Measurements from ENCODE around the gene ZIC4.

The ZIC4 gene

GRCh38 chr3:147413686-147414389, 7.5 kb upstream of the ZIC4 start:
- H3K4me3 ChIP-seq (ENCODE audit: low read length) = no peak overlapping the region
- TF ChIP-seq, protein P1, sequence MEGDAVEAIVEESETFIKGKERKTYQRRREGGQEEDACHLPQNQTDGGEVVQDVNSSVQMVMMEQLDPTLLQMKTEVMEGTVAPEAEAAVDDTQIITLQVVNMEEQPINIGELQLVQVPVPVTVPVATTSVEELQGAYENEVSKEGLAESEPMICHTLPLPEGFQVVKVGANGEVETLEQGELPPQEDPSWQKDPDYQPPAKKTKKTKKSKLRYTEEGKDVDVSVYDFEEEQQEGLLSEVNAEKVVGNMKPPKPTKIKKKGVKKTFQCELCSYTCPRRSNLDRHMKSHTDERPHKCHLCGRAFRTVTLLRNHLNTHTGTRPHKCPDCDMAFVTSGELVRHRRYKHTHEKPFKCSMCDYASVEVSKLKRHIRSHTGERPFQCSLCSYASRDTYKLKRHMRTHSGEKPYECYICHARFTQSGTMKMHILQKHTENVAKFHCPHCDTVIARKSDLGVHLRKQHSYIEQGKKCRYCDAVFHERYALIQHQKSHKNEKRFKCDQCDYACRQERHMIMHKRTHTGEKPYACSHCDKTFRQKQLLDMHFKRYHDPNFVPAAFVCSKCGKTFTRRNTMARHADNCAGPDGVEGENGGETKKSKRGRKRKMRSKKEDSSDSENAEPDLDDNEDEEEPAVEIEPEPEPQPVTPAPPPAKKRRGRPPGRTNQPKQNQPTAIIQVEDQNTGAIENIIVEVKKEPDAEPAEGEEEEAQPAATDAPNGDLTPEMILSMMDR (IDR thresholded peaks at IDR 0.05; ENCODE audit: insufficient read depth, low read depth, low read length, missing control alignments) = no peak

GRCh38 chr3:147412917-147413685, 6.8 kb upstream of the ZIC4 start:
- TF ChIP-seq, protein P1 (IDR thresholded peaks at IDR 0.05; ENCODE audit: insufficient read depth, low read depth, low read length, missing control alignments) = no peak
- no peak for DNase-seq (ENCODE audit: low read depth)
- H3K4me3 ChIP-seq (ENCODE audit: low read length) = no peak overlapping the region

More at GRCh38 chr3:147413686-147414389, 7.5 kb upstream of the ZIC4 start:
- DNase-seq (ENCODE audit: low read depth) = no peak

- no peak for DNase-seq (ENCODE audit: low read depth)
- TF ChIP-seq, protein P1 (IDR thresholded peaks at IDR 0.05; ENCODE audit: insufficient read depth, low read depth, low read length, missing control alignments) = no peak
- H3K4me3 ChIP-seq (ENCODE audit: low read length) = no peak overlapping the region
These were observed 6.0 kb upstream of the ZIC4 start for GRCh38 chr3:147412261-147412916.

DNA sequence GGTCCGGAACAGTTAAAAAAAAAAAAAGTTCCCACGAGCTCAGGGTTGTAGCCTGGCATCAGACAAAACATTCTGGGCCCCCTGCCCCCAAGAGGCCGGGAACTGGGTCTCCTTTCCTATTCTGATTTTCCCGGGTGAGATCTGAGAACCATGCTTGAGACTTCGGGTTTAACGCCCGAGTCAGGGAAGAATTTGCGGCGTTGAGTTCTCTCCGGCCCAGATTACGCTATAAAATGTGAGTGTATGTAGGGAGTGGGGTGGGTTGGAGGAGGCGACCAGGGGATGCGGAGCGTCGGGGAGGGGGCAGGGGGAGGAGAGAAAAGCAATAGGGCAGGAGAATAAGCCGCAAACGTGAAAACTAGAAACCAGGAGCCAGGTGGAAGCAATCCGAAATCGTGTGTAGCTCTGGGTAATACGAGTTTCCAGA, 5.5 kb upstream of the ZIC4 start:
- DNase-seq (ENCODE audit: low read depth) = no peak
- no peak overlapping the region for H3K4me3 ChIP-seq (ENCODE audit: low read length)
- TF ChIP-seq, protein P1 (IDR thresholded peaks at IDR 0.05; ENCODE audit: insufficient read depth, low read depth, low read length, missing control alignments) = no peak

DNA sequence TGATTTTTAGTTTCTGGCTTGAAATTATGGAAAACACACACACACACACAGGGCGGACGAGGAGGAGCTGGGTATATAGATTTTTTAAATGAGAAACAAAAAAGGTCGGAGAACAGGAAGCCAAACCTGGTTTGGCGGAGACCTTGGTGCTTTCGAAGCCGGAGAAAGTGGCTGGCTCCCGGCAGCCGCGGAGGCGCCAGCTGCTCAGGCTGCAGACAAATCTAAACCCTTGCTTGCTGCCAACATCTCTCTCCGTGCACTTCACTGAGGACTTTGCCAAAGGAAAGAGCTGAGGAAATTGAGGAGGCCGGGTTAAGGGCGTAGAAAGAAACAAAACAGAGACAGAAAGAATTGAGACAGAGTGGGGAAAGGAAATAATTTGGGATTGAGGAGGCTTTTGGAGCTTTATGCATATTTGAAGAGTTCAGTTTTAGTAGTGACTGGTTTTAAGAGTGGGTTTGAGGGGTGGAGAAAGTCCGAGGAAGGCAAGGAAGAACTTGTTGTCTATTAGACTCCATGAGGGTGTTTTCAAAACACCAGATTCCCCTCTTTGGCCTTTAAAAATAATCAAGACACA, 5.0 kb upstream of the ZIC4 start:
- H3K4me3 ChIP-seq (ENCODE audit: low read length) = no peak overlapping the region

GRCh38 chr3:147410526-147411237, 4.3 kb upstream of the ZIC4 start:
- DNase-seq (ENCODE audit: low read depth) = no peak
- TF ChIP-seq, protein P1 (IDR thresholded peaks at IDR 0.05; ENCODE audit: insufficient read depth, low read depth, low read length, missing control alignments) = no peak
- no peak overlapping the region for H3K4me3 ChIP-seq (ENCODE audit: low read length)

More for the DNA sequence above, 5.0 kb upstream of the ZIC4 start:
- no peak for DNase-seq (ENCODE audit: low read depth)
- TF ChIP-seq, protein P1 (IDR thresholded peaks at IDR 0.05; ENCODE audit: insufficient read depth, low read depth, low read length, missing control alignments) = no peak

Measured in epithelial cell of esophagus (primary cell).